ENCODE data around the gene SAMMSON.

Gene SAMMSON

GRCh38 chr3:70020906-70021660, 21.6 kb downstream of the SAMMSON start:
- no peak for DNase-seq

GRCh38 chr3:70028361-70028760, 28.8 kb downstream of the SAMMSON start:
- no peak for DNase-seq

- DNase-seq: no peak
Observed at GRCh38 chr3:70038693-70039092, 39.2 kb downstream of the SAMMSON start.

- DNase-seq: no peak
Observed at GRCh38 chr3:70040386-70040785, 40.9 kb downstream of the SAMMSON start.

GRCh38 chr3:70042641-70043040, 43.1 kb downstream of the SAMMSON start:
- DNase-seq: no peak

- no peak for DNase-seq
Observed at GRCh38 chr3:70049761-70050160, 50.2 kb downstream of the SAMMSON start.

GRCh38 chr3:70053293-70053692, 53.8 kb downstream of the SAMMSON start:
- peak; percentile 5 for DNase-seq

- no peak for DNase-seq
Observed at GRCh38 chr3:70056081-70056480, 56.5 kb downstream of the SAMMSON start.

- no peak for DNase-seq
Observed at GRCh38 chr3:70057426-70057825, 57.9 kb downstream of the SAMMSON start.

- no peak for DNase-seq
Observed at GRCh38 chr3:70061096-70061495, 61.6 kb downstream of the SAMMSON start.

GRCh38 chr3:70064194-70064779, 64.8 kb downstream of the SAMMSON start:
- DNase-seq: no peak

GRCh38 chr3:70065696-70066253, 66.2 kb downstream of the SAMMSON start:
- DNase-seq: no peak

GRCh38 chr3:70067860-70068521, 68.5 kb downstream of the SAMMSON start:
- no peak for DNase-seq

GRCh38 chr3:70069557-70069956, 70.0 kb downstream of the SAMMSON start:
- DNase-seq: no peak

- no peak for DNase-seq
Observed at GRCh38 chr3:70071138-70071537, 71.6 kb downstream of the SAMMSON start.

- no peak for DNase-seq
Observed at GRCh38 chr3:70072180-70072579, 72.6 kb downstream of the SAMMSON start.

- DNase-seq: no peak
Observed at GRCh38 chr3:70072754-70073153, 73.2 kb downstream of the SAMMSON start.

GRCh38 chr3:70075101-70075500, 75.6 kb downstream of the SAMMSON start:
- DNase-seq: no peak

GRCh38 chr3:70076396-70076795, 76.9 kb downstream of the SAMMSON start:
- DNase-seq: no peak

GRCh38 chr3:70078778-70079177, 79.2 kb downstream of the SAMMSON start:
- DNase-seq: no peak

GRCh38 chr3:70085613-70086012, 86.1 kb downstream of the SAMMSON start:
- no peak for DNase-seq

GRCh38 chr3:70086336-70086735, 86.8 kb downstream of the SAMMSON start:
- DNase-seq: no peak

- DNase-seq: no peak
Observed at GRCh38 chr3:70090322-70090913, 90.9 kb downstream of the SAMMSON start.

- no peak for DNase-seq
Observed at GRCh38 chr3:70094197-70094596, 94.7 kb downstream of the SAMMSON start.
